SU-DHL-6 (cell line): ENCODE data around the gene DTX1.

Source experiments
- EZH2phosphoT487 ChIP-seq: fragments of 200-600 bp; sonication (generic), shearing (Covaris generic); conservative IDR thresholded peaks from 2 replicates; pipeline ENCODE4 v1.6.1; 2018; ENCODE audit warnings: mild to moderate bottlenecking, antibody characterized with exemption, low read length, moderate library complexity, mixed read lengths
- TF ChIP-seq, protein P1 (sequence below): fragments of 200-600 bp; sonication (generic); IDR thresholded peaks from one replicate; pipeline ENCODE4 v1.5.1; 2017; ENCODE audit warnings: antibody characterized with exemption, mild to moderate bottlenecking, low read length, moderate library complexity; ENCODE audit not compliant: insufficient read depth, poor library complexity, severe bottlenecking

DNA sequence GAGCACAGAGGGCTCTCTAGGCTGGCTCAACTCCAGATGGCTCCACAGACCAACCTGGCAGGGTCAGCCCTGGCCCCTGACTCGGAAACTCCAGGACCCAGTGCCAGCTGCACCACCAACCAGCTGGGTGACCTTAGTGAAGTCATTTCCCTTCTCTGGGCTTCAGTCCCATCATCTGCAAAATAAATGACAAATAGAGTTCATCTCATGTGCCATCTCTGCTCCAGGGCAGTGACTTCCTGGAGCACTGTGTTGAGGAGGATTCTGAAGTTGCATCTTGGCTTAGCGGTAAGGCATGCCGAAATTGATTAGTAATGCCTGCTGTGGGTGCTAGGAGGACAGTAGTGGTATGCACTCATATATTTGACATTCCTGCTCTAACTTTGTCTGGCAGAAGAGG, 31.5 kb downstream of the DTX1 start:
- TF ChIP-seq, protein P1, sequence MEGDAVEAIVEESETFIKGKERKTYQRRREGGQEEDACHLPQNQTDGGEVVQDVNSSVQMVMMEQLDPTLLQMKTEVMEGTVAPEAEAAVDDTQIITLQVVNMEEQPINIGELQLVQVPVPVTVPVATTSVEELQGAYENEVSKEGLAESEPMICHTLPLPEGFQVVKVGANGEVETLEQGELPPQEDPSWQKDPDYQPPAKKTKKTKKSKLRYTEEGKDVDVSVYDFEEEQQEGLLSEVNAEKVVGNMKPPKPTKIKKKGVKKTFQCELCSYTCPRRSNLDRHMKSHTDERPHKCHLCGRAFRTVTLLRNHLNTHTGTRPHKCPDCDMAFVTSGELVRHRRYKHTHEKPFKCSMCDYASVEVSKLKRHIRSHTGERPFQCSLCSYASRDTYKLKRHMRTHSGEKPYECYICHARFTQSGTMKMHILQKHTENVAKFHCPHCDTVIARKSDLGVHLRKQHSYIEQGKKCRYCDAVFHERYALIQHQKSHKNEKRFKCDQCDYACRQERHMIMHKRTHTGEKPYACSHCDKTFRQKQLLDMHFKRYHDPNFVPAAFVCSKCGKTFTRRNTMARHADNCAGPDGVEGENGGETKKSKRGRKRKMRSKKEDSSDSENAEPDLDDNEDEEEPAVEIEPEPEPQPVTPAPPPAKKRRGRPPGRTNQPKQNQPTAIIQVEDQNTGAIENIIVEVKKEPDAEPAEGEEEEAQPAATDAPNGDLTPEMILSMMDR: no peak
- no peak for TF ChIP-seq EZH2phosphoT487
